H1 (cell line): Measurements from ENCODE around the gene EFR3B. TPM values are rescaled to one million over a fixed set of nuclear protein-coding genes. Genes with fewer than 3 reads are reported as not detected.

Source experiments
- CTCF ChIA-PET: fragments of 300-600 bp; sonication (Branson Sonifier 250); formaldehyde crosslinking; loops from one replicate; lab custom pipeline; 2021; ENCODE audit not compliant: partially characterized antibody; lab: Charles Lee
- POLR2A ChIA-PET: fragments of 300-600 bp; sonication (Branson Sonifier 250); formaldehyde crosslinking; loops from one replicate; lab custom pipeline; 2021; ENCODE audit warnings: inconsistent platforms; ENCODE audit not compliant: partially characterized antibody; lab: Charles Lee
- DNase-seq, 2 experiments: peaks; one replicate each; pipeline versions ENCODE4 v3.0.0 to v3.0.0-alpha.2; 2010 to 2022; ENCODE audit warnings: low spot score in 2 of 2, low read depth in 1 of 2, mixed read lengths in 1 of 2
- FAIRE-seq: peaks from 2 replicates; lab custom pipeline; 2011; peaks lifted over from hg19 to GRCh38; lab: Jason Lieb, UNC
- H2AFZ ChIP-seq: 2 replicates; pipeline ENCODE4 v1.8.1; 2012; ENCODE audit warnings: low read length, inconsistent platforms
- H2AK5ac ChIP-seq: 2 replicates; pipeline ENCODE4 v1.6.1; 2013; ENCODE audit warnings: low read depth, low read length
- H2BK120ac ChIP-seq: replicated peaks from 2 replicates; pipeline ENCODE3; 2013; ENCODE audit warnings: low read depth, low read length, inconsistent platforms
- H2BK12ac ChIP-seq: 2 replicates; pipeline ENCODE4 v1.6.1; 2013; ENCODE audit warnings: low read depth, low read length
- H2BK15ac ChIP-seq: 2 replicates; pipeline ENCODE4 v1.6.1; 2013; ENCODE audit warnings: low read length
- H2BK20ac ChIP-seq: 2 replicates; pipeline ENCODE4 v1.6.1; 2013; ENCODE audit warnings: low read length
- H2BK5ac ChIP-seq: 2 replicates; pipeline ENCODE4 v1.6.1; 2013; ENCODE audit warnings: low read depth, low read length
- H3K14ac ChIP-seq: 2 replicates; pipeline ENCODE4 v1.6.1; 2013; ENCODE audit warnings: inconsistent platforms; ENCODE audit not compliant: insufficient read length
- H3K18ac ChIP-seq: 2 replicates; pipeline ENCODE4 v1.6.1; 2013; ENCODE audit warnings: low read length; ENCODE audit errors: extremely low read depth
- H3K23ac ChIP-seq: 2 replicates; pipeline ENCODE4 v1.6.1; 2013; ENCODE audit warnings: inconsistent platforms; ENCODE audit not compliant: insufficient read length
- H3K23me2 ChIP-seq: 2 replicates; pipeline ENCODE4 v1.6.1; 2013; ENCODE audit warnings: low read depth, low read length
- H3K27ac ChIP-seq: 2 replicates; pipeline ENCODE4 v1.6.1; 2011; ENCODE audit warnings: low read depth, low read length, inconsistent platforms
- H3K27me3 ChIP-seq, 4 experiments: replicated peaks in 1 of 4; 1 replicate in 1 of 4; 2 replicates in 3 of 4; pipeline versions ENCODE4 v1.6.1 to v1.8.1; 2011 to 2013; ENCODE audit warnings: low read length in 3 of 4, mild to moderate bottlenecking in 3 of 4, inconsistent platforms in 2 of 4, mixed read lengths in 2 of 4, moderate library complexity in 1 of 4; ENCODE audit not compliant: control insufficient read depth in 3 of 4, insufficient read depth in 3 of 4; ENCODE audit errors: extremely low read depth in 1 of 4
- H3K36me3 ChIP-seq, 4 experiments: 2 replicates each; pipeline versions ENCODE4 v1.6.1 to v1.8.1; 2011 to 2013; ENCODE audit warnings: mild to moderate bottlenecking in 4 of 4, low read length in 3 of 4, moderate library complexity in 2 of 4, control low read depth in 1 of 4, inconsistent platforms in 1 of 4; ENCODE audit not compliant: insufficient read depth in 4 of 4, control insufficient read depth in 2 of 4
- H3K4ac ChIP-seq: replicated peaks from 2 replicates; pipeline ENCODE3; 2013; ENCODE audit warnings: low read length, low read depth, mixed read lengths, inconsistent platforms; ENCODE audit not compliant: insufficient read length
- H3K4me1 ChIP-seq, 4 experiments: replicated peaks in 1 of 4; 1 replicate in 1 of 4; 2 replicates in 3 of 4; pipeline versions ENCODE4 v1.6.1 to v1.8.1; 2011 to 2013; ENCODE audit warnings: low read length in 3 of 4, inconsistent platforms in 2 of 4, mixed read lengths in 1 of 4; ENCODE audit not compliant: insufficient read depth in 4 of 4, control insufficient read depth in 3 of 4
- H3K4me2 ChIP-seq, 2 experiments: 2 replicates each; pipeline versions ENCODE4 v1.6.1 to v1.8.1; 2011 to 2013; ENCODE audit warnings: low read depth in 2 of 2, low read length in 2 of 2, control low read depth in 1 of 2, inconsistent platforms in 1 of 2, mild to moderate bottlenecking in 1 of 2; ENCODE audit not compliant: insufficient read depth in 1 of 2
- H3K4me3 ChIP-seq, 4 experiments: fragments of 200-600, 300-600 bp in 1 of 4; sonication (generic), shearing (Covaris generic), sonication (Bioruptor Twin) in 1 of 4; 2 replicates each; pipeline versions ENCODE4 v1.5.1 to v1.8.1; 2011 to 2016; ENCODE audit warnings: low read length in 4 of 4, low read depth in 3 of 4, control low read depth in 2 of 4, inconsistent platforms in 2 of 4, mild to moderate bottlenecking in 2 of 4, mixed read lengths in 1 of 4, moderate library complexity in 1 of 4; ENCODE audit not compliant: insufficient read depth in 2 of 4; ENCODE audit errors: extremely low read depth in 1 of 4
- H3K56ac ChIP-seq: replicated peaks from 2 replicates; pipeline ENCODE3; 2013; ENCODE audit warnings: low read depth, mild to moderate bottlenecking, mixed read lengths, low read length, inconsistent platforms; ENCODE audit not compliant: insufficient read length
- H3K79me1 ChIP-seq: 2 replicates; pipeline ENCODE4 v1.6.1; 2013; ENCODE audit warnings: low read depth, low read length, control low read depth
- H3K79me2 ChIP-seq, 2 experiments: 2 replicates each; pipeline versions ENCODE4 v1.6.1 to v1.8.1; 2012 to 2013; ENCODE audit warnings: low read length in 2 of 2, mild to moderate bottlenecking in 2 of 2, inconsistent platforms in 1 of 2; ENCODE audit not compliant: insufficient read depth in 2 of 2, control insufficient read depth in 1 of 2
- H3K9ac ChIP-seq, 4 experiments: replicated peaks in 1 of 4; 1 replicate in 1 of 4; 2 replicates in 3 of 4; pipeline versions ENCODE4 v1.6.1 to v1.8.1; 2011 to 2013; ENCODE audit warnings: low read depth in 3 of 4, low read length in 3 of 4, control low read depth in 2 of 4, mild to moderate bottlenecking in 2 of 4, moderate library complexity in 2 of 4, inconsistent platforms in 1 of 4; ENCODE audit errors: extremely low read depth in 1 of 4
- H3K9me3 ChIP-seq, 2 experiments: 2 replicates each; pipeline versions ENCODE4 v1.6.1 to v1.8.1; 2012 to 2013; ENCODE audit warnings: mild to moderate bottlenecking in 2 of 2, moderate library complexity in 2 of 2, control low read depth in 1 of 2, inconsistent platforms in 1 of 2, low read depth in 1 of 2, low read length in 1 of 2, mixed read lengths in 1 of 2; ENCODE audit not compliant: insufficient read depth in 2 of 2
- H4K20me1 ChIP-seq, 2 experiments: replicated peaks in 1 of 2; 2 replicates each; pipeline versions ENCODE3 to v1.8.1; 2011 to 2013; ENCODE audit warnings: inconsistent platforms in 2 of 2, low read length in 2 of 2, mild to moderate bottlenecking in 1 of 2; ENCODE audit not compliant: insufficient read depth in 2 of 2, control insufficient read depth in 1 of 2
- H4K5ac ChIP-seq: 2 replicates; pipeline ENCODE4 v1.6.1; 2013; ENCODE audit warnings: low read length, low read depth, mixed read lengths, inconsistent platforms; ENCODE audit not compliant: insufficient read length
- H4K8ac ChIP-seq: 2 replicates; pipeline ENCODE4 v1.8.0; 2013; ENCODE audit warnings: mild to moderate bottlenecking, moderate library complexity, low read length, inconsistent platforms; ENCODE audit not compliant: insufficient read depth; ENCODE audit errors: extremely low read depth
- H4K91ac ChIP-seq: replicated peaks from 2 replicates; pipeline ENCODE3; 2013; ENCODE audit warnings: low read length, mixed read lengths, inconsistent platforms; ENCODE audit not compliant: insufficient read length
- ATF2 ChIP-seq: IDR thresholded peaks from 2 replicates; pipeline ENCODE4 v1.6.1; 2012; ENCODE audit warnings: low read length, inconsistent platforms
- CBX5 ChIP-seq: fragments of 300-800, 300-1000 bp; sonication (generic); IDR thresholded peaks from 2 replicates; pipeline ENCODE4 v1.7.1; 2016; ENCODE audit warnings: antibody characterized with exemption, low read length, low read depth
- CBX8 ChIP-seq: fragments of 300-800, 300-1000 bp; sonication (generic); IDR thresholded peaks from 2 replicates; pipeline ENCODE4 v1.7.1; 2016; ENCODE audit warnings: low read depth, low read length, borderline replicate concordance
- CEBPB ChIP-seq: IDR thresholded peaks from 2 replicates; pipeline ENCODE4 v1.6.1; 2012; ENCODE audit warnings: low read depth, low read length
- CTBP2 ChIP-seq: IDR thresholded peaks from 2 replicates; pipeline ENCODE4 v1.7.0; 2011; ENCODE audit warnings: borderline replicate concordance, mild to moderate bottlenecking, moderate library complexity, mixed read lengths, low read length; ENCODE audit not compliant: insufficient read depth, insufficient read length
- KDM5A ChIP-seq: fragments of 200-600 bp; IDR thresholded peaks from 2 replicates; pipeline ENCODE4 v1.7.1; 2012; ENCODE audit warnings: mild to moderate bottlenecking, low read length, inconsistent platforms, mixed read lengths
- POLR2A ChIP-seq, 2 experiments: IDR thresholded peaks; 1 replicate in 1 of 2; 2 replicates in 1 of 2; pipeline ENCODE4 v1.6.1; 2011; ENCODE audit warnings: low read depth in 2 of 2, low read length in 2 of 2, mild to moderate bottlenecking in 2 of 2; ENCODE audit errors: control extremely low read depth in 1 of 2
- SIN3A ChIP-seq, 2 experiments: IDR thresholded peaks in 1 of 2; conservative IDR thresholded peaks in 1 of 2; 2 replicates each; pipeline ENCODE4 v1.6.1; 2011 to 2012; ENCODE audit warnings: low read length in 2 of 2, improper control_type of control experiment in 1 of 2, low read depth in 1 of 2, mild to moderate bottlenecking in 1 of 2
- SP1 ChIP-seq: IDR thresholded peaks from 2 replicates; pipeline ENCODE4 v1.6.1; 2011; ENCODE audit warnings: low read depth, low read length
- TBP ChIP-seq: IDR thresholded peaks from 2 replicates; pipeline ENCODE4 v1.6.1; 2011; ENCODE audit warnings: low read depth, low read length, improper control_type of control experiment
- WGBS, 2 experiments: shearing (Covaris generic) in 1 of 2; methylation state at CpG; one replicate each; pipeline versions ENCODE4 v1.1.6 to v1.1.7; 2013 to 2015; ENCODE audit warnings: low lambda C conversion rate in 2 of 2, mixed read lengths in 2 of 2, inconsistent platforms in 1 of 2, low coverage in 1 of 2, missing lambda C conversion rate in 1 of 2; ENCODE audit not compliant: insufficient replicate concordance in 2 of 2, insufficient coverage in 1 of 2, insufficient read length in 1 of 2; ENCODE audit errors: extremely low coverage in 1 of 2, missing lambda C conversion rate in 1 of 2; 5-methylcytosine and 5-hydroxymethylcytosine counted together
- polyA plus RNA-seq, 7 experiments: library from polyadenylated mRNA; depleted of rRNA in 3 of 7; stranded (reverse) in 5 of 7; unstranded in 2 of 7; fragments of >200 nt in 5 of 7; fragments of 200-250 nt in 2 of 7; gene quantifications; 1 replicate in 5 of 7; 2 replicates in 1 of 7; 4 replicates in 1 of 7; pipeline versions ENCODE4 v1.2.1 to v1.2.3, GENCODE V29; 2011 to 2013; ENCODE audit warnings: missing spikeins in 2 of 7, mixed read lengths in 2 of 7
- total RNA-seq: library from RNA; stranded (reverse); fragmentation: NEBNext Ultra II Directional; extraction: Animal tissue kit (Norgen Biotek cat#: 25700); gene quantifications from 2 replicates; pipeline ENCODE4 v1.2.1, GENCODE V29; 2021

Gene EFR3B
- total and polyA plus RNA-seq, 2 of the 8 experiments (the other 6 are each of a cell fraction or from before 2014, with no cell fraction given) = 3.4 to 9.6 TPM

- FAIRE-seq (no peak), DNase-seq (no peak)
- no peak overlapping the region for H2AFZ ChIP-seq
- no peak overlapping the region for H4K91ac ChIP-seq
- H3K4me3 ChIP-seq = no peak overlapping the region
- no peak overlapping the region for H2AK5ac ChIP-seq
- H3K27me3 ChIP-seq = no peaks in the 10 kb centered on the region; a peak in 1 of 7 replicates
- no peak overlapping the region for H2BK12ac ChIP-seq
- H3K23ac ChIP-seq = no peak overlapping the region
- H3K9me3 ChIP-seq = no peaks in the 10 kb centered on the region
- H2BK15ac ChIP-seq = no peak overlapping the region
- H3K9ac ChIP-seq = no peak overlapping the region
- H3K27ac ChIP-seq = no peak overlapping the region
- H3K4ac ChIP-seq = no peak overlapping the region
- no peak overlapping the region for H3K56ac ChIP-seq
- no peaks in the 10 kb centered on the region for H3K23me2 ChIP-seq
- no peak overlapping the region for H2BK5ac ChIP-seq
- POLR2A ChIA-PET = interaction anchor here (1.2 kb wide), 1 partner anchor 9 kb away, joined by 4 read pairs; no protein-coding TSS in a partner anchor
- H2BK20ac ChIP-seq = no peak overlapping the region
- CTCF ChIA-PET = interaction anchor here (1.0 to 2.0 kb wide), 4 partner anchors 8 to 106 kb away, joined by 3 to 6 read pairs (median 4); no protein-coding TSS in a partner anchor
- H3K79me2 ChIP-seq = no peaks in the 10 kb centered on the region
- no peak overlapping the region for H2BK120ac ChIP-seq
- no peaks in the 10 kb centered on the region for H3K79me1 ChIP-seq
- H4K20me1 ChIP-seq = no peaks in the 10 kb centered on the region
- TF ChIP-seq SIN3A (conservative IDR thresholded peaks at IDR 0.05 in 1 of 2, IDR thresholded peaks at IDR 0.05 in 1 of 2; ENCODE audit: low read depth in 1 of 2, low read length in 2 of 2) = no peak
- no peak for TF ChIP-seq CEBPB
- no peak for TF ChIP-seq SP1
- TF ChIP-seq CTBP2 = no peak
- TF ChIP-seq KDM5A = no peak
- no peak for TF ChIP-seq POLR2A (IDR thresholded peaks at IDR 0.05; ENCODE audit: control extremely low read depth in 1 of 2, low read depth in 2 of 2, low read length in 2 of 2)
- no peak for TF ChIP-seq CBX8
- TF ChIP-seq TBP = no peak
- TF ChIP-seq CBX5 = no peak
- TF ChIP-seq ATF2 = no peak
- 91% methylated on average over 9 of the region's 9 CpGs; no CpG with 5 or more reads in 1 of the 2 experiments for WGBS, 2 experiments
- no peak overlapping the region for H4K8ac ChIP-seq
- H3K4me1 ChIP-seq = 0 out of 7 replicates have a peak, but pooled peaks cover 0 to 3% (median 1%) of the 10 kb centered on the region in 4 experiments
- no peak overlapping the region for H3K18ac ChIP-seq
- H3K4me2 ChIP-seq = no peak overlapping the region
- no peaks in the 10 kb centered on the region for H3K36me3 ChIP-seq
- H3K14ac ChIP-seq = no peak overlapping the region
- no peak overlapping the region for H4K5ac ChIP-seq
Measured at GRCh38 chr2:25081237-25081790, 39.4 kb downstream of the EFR3B start.
